Measurements from ENCODE around the gene TANGO6.

- TF ChIP-seq CTCF (IDR thresholded peaks at IDR 0.05), result no peak
- no peak for TF ChIP-seq POLR2A (IDR thresholded peaks at IDR 0.05)
Observed at GRCh38 chr16:68973611-68974120, 130.3 kb downstream of the TANGO6 start.
